Measurements from ENCODE around the gene METAP1.
A peak's percentile ranks its signal among the peaks of the same experiment; 100 is the strongest.
"Not testable (repeated sequence)": the region's sequence is repeated elsewhere in the genome, so short reads cannot be mapped to it uniquely, and the experiment has no call there.

Gene METAP1

GRCh38 chr4:99013884-99014523 lies 18.5 kb downstream of the METAP1 start:
- intact Hi-C loops (cut with micrococcal nuclease): no loop called here
- Mint-ChIP-seq H3K4me3 (no peak overlapping the region), H3K36me3 (ENCODE audit: low read depth) (peaks cover 17% of the 10 kb centered on the region), H3K9me3 (peaks cover 25% of the 10 kb centered on the region), H3K27ac (no peak overlapping the region), H3K27me3 (no peaks in the 10 kb centered on the region), H3K4me1 (ENCODE audit: low read depth) (peaks cover 8% of the 10 kb centered on the region)

GRCh38 chr4:99021386-99021785 lies 25.9 kb downstream of the METAP1 start:
- intact Hi-C loops (cut with micrococcal nuclease): no loop called here
- peaks cover 33% of the 10 kb centered on the region for H3K36me3 Mint-ChIP-seq (ENCODE audit: low read depth)
- peaks cover 36% of the 10 kb centered on the region for H3K9me3 Mint-ChIP-seq
- no peak overlapping the region for H3K27ac Mint-ChIP-seq
- no peaks in the 10 kb centered on the region for H3K27me3 Mint-ChIP-seq
- H3K4me3 Mint-ChIP-seq: no peak overlapping the region
- H3K4me1 Mint-ChIP-seq (ENCODE audit: low read depth): peaks cover 43% of the 10 kb centered on the region

GRCh38 chr4:99022566-99022965 lies 27.0 kb downstream of the METAP1 start:
- Mint-ChIP-seq H3K36me3 (ENCODE audit: low read depth) (peaks cover 33% of the 10 kb centered on the region), H3K27ac (no peak overlapping the region), H3K4me3 (no peak overlapping the region), H3K27me3 (no peaks in the 10 kb centered on the region), H3K4me1 (ENCODE audit: low read depth) (peaks cover 49% of the 10 kb centered on the region), H3K9me3 (peaks cover 36% of the 10 kb centered on the region)
- intact Hi-C loops (cut with micrococcal nuclease): no loop called here

GRCh38 chr4:99023800-99024251 lies 28.3 kb downstream of the METAP1 start:
- intact Hi-C loops (cut with micrococcal nuclease); H3K27me3 Mint-ChIP-seq; H3K4me3 Mint-ChIP-seq: not testable (repeated sequence)
- Mint-ChIP-seq H3K9me3 (peaks cover 36% of the 10 kb centered on the region), H3K36me3 (ENCODE audit: low read depth) (peaks cover 33% of the 10 kb centered on the region), H3K27ac (peak overlapping the region; percentile 26), H3K4me1 (ENCODE audit: low read depth) (peaks cover 49% of the 10 kb centered on the region)

GRCh38 chr4:99024481-99025275 lies 29.2 kb downstream of the METAP1 start:
- Mint-ChIP-seq H3K9me3 (peaks cover 28% of the 10 kb centered on the region), H3K4me1 (ENCODE audit: low read depth) (peaks cover 52% of the 10 kb centered on the region), H3K4me3 (no peak overlapping the region), H3K27me3 (no peaks in the 10 kb centered on the region), H3K36me3 (ENCODE audit: low read depth) (peaks cover 32% of the 10 kb centered on the region), H3K27ac (peak overlapping the region; percentile 26)
- intact Hi-C loops (cut with micrococcal nuclease): no loop called here

GRCh38 chr4:99025506-99025905 lies 30.0 kb downstream of the METAP1 start:
- H3K4me3 Mint-ChIP-seq: no peak overlapping the region
- peaks cover 53% of the 10 kb centered on the region for H3K4me1 Mint-ChIP-seq (ENCODE audit: low read depth)
- H3K27ac Mint-ChIP-seq: no peak overlapping the region
- H3K36me3 Mint-ChIP-seq (ENCODE audit: low read depth): peaks cover 31% of the 10 kb centered on the region
- H3K9me3 Mint-ChIP-seq: peaks cover 20% of the 10 kb centered on the region
- intact Hi-C loops (cut with micrococcal nuclease): no loop called here
- H3K27me3 Mint-ChIP-seq: no peaks in the 10 kb centered on the region

GRCh38 chr4:99027304-99027703 lies 31.8 kb downstream of the METAP1 start:
- H3K27ac Mint-ChIP-seq: no peak overlapping the region

GRCh38 chr4:99028187-99028586 lies 32.7 kb downstream of the METAP1 start:
- Mint-ChIP-seq H3K9me3 (no peaks in the 10 kb centered on the region), H3K27me3 (no peaks in the 10 kb centered on the region), H3K36me3 (ENCODE audit: low read depth) (peaks cover 26% of the 10 kb centered on the region), H3K27ac (no peak overlapping the region), H3K4me1 (ENCODE audit: low read depth) (peaks cover 34% of the 10 kb centered on the region), H3K4me3 (no peak overlapping the region)
- intact Hi-C loops (cut with micrococcal nuclease): no loop called here

More at GRCh38 chr4:99027304-99027703, 31.8 kb downstream of the METAP1 start:
- no peaks in the 10 kb centered on the region for H3K27me3 Mint-ChIP-seq
- intact Hi-C loops (cut with micrococcal nuclease): no loop called here
- H3K4me1 Mint-ChIP-seq (ENCODE audit: low read depth): peaks cover 41% of the 10 kb centered on the region
- H3K9me3 Mint-ChIP-seq: peaks cover 2% of the 10 kb centered on the region
- no peak overlapping the region for H3K4me3 Mint-ChIP-seq
- H3K36me3 Mint-ChIP-seq (ENCODE audit: low read depth): peaks cover 27% of the 10 kb centered on the region

- Mint-ChIP-seq H3K27me3 (no peaks in the 10 kb centered on the region), H3K4me3 (no peak overlapping the region), H3K36me3 (ENCODE audit: low read depth) (peaks cover 35% of the 10 kb centered on the region), H3K9me3 (no peaks in the 10 kb centered on the region), H3K4me1 (ENCODE audit: low read depth) (peaks cover 24% of the 10 kb centered on the region), H3K27ac (no peak overlapping the region)
- intact Hi-C loops (cut with micrococcal nuclease): no loop called here
These were observed 33.7 kb downstream of the METAP1 start for GRCh38 chr4:99029018-99029735.

- Mint-ChIP-seq H3K27ac (no peak overlapping the region), H3K4me1 (ENCODE audit: low read depth) (peaks cover 17% of the 10 kb centered on the region), H3K4me3 (no peak overlapping the region), H3K36me3 (ENCODE audit: low read depth) (peaks cover 41% of the 10 kb centered on the region), H3K9me3 (no peaks in the 10 kb centered on the region), H3K27me3 (no peaks in the 10 kb centered on the region)
- intact Hi-C loops (cut with micrococcal nuclease): no loop called here
These were observed 34.3 kb downstream of the METAP1 start for GRCh38 chr4:99029852-99030251.

- H3K36me3 Mint-ChIP-seq (ENCODE audit: low read depth): peaks cover 57% of the 10 kb centered on the region
These were observed 38.4 kb downstream of the METAP1 start for GRCh38 chr4:99033956-99034355.

GRCh38 chr4:99038213-99038612 lies 42.7 kb downstream of the METAP1 start:
- no peak overlapping the region for H3K27ac Mint-ChIP-seq
- H3K4me1 Mint-ChIP-seq (ENCODE audit: low read depth): peaks cover 2% of the 10 kb centered on the region
- peaks cover 7% of the 10 kb centered on the region for H3K9me3 Mint-ChIP-seq
- peaks cover 45% of the 10 kb centered on the region for H3K36me3 Mint-ChIP-seq (ENCODE audit: low read depth)
- no peaks in the 10 kb centered on the region for H3K27me3 Mint-ChIP-seq
- intact Hi-C loops (cut with micrococcal nuclease): no loop called here
- H3K4me3 Mint-ChIP-seq: no peak overlapping the region

More at GRCh38 chr4:99033956-99034355, 38.4 kb downstream of the METAP1 start:
- peaks cover 7% of the 10 kb centered on the region for H3K9me3 Mint-ChIP-seq
- intact Hi-C loops (cut with micrococcal nuclease): no loop called here
- H3K27ac Mint-ChIP-seq: no peak overlapping the region
- H3K27me3 Mint-ChIP-seq: no peaks in the 10 kb centered on the region
- H3K4me3 Mint-ChIP-seq: no peak overlapping the region
- peaks cover 4% of the 10 kb centered on the region for H3K4me1 Mint-ChIP-seq (ENCODE audit: low read depth)

GRCh38 chr4:99043346-99043745 lies 47.8 kb downstream of the METAP1 start:
- H3K9me3 Mint-ChIP-seq: no peaks in the 10 kb centered on the region
- H3K27me3 Mint-ChIP-seq: no peaks in the 10 kb centered on the region
- intact Hi-C loops (cut with micrococcal nuclease): no loop called here
- peaks cover 47% of the 10 kb centered on the region for H3K36me3 Mint-ChIP-seq (ENCODE audit: low read depth)
- no peak overlapping the region for H3K27ac Mint-ChIP-seq
- peaks cover 9% of the 10 kb centered on the region for H3K4me1 Mint-ChIP-seq (ENCODE audit: low read depth)
- no peak overlapping the region for H3K4me3 Mint-ChIP-seq

GRCh38 chr4:99047710-99048109 lies 52.2 kb downstream of the METAP1 start:
- no peaks in the 10 kb centered on the region for H3K9me3 Mint-ChIP-seq
- no peak overlapping the region for H3K4me3 Mint-ChIP-seq
- peaks cover 78% of the 10 kb centered on the region for H3K36me3 Mint-ChIP-seq (ENCODE audit: low read depth)
- H3K4me1 Mint-ChIP-seq (ENCODE audit: low read depth): peaks cover 9% of the 10 kb centered on the region
- intact Hi-C loops (cut with micrococcal nuclease): no loop called here
- H3K27ac Mint-ChIP-seq: no peak overlapping the region
- H3K27me3 Mint-ChIP-seq: no peaks in the 10 kb centered on the region

Data from dendritic cell treated with granulocyte-macrophage colony-stimulating factor and Interleukin-4, amounts not matched to agents 40 ng/mL and 50 ng/mL, for 4 days (primary cell).